ENCODE measurements around the gene FBXO31.

FBXO31 gene

GRCh38 chr16:87326151-87326571 lies 57.4 kb downstream of the FBXO31 start:
- peaks cover 13% of the 10 kb centered on the region for H3K79me2 ChIP-seq
- TF ChIP-seq CTCF (IDR thresholded peaks at IDR 0.05): no peak
- H3K4me1 ChIP-seq: peaks cover 2% of the 10 kb centered on the region
- H2AFZ ChIP-seq: no peak overlapping the region
- H3K36me3 ChIP-seq (ENCODE audit: control insufficient read depth, insufficient read depth, low read length): no peaks in the 10 kb centered on the region
- H3K27me3 ChIP-seq (ENCODE audit: control insufficient read depth, insufficient read depth, low read length): no peaks in the 10 kb centered on the region
- H3K9me3 ChIP-seq (ENCODE audit: control insufficient read depth, low read length): no peaks in the 10 kb centered on the region
- H3K27ac ChIP-seq: no peak overlapping the region
- no peak overlapping the region for H3K4me3 ChIP-seq (ENCODE audit: low read depth, low read length)
- no peak overlapping the region for H3K9ac ChIP-seq
- H3K4me2 ChIP-seq (ENCODE audit: low read length): no peak overlapping the region

GRCh38 chr16:87325423-87325858 lies 58.1 kb downstream of the FBXO31 start:
- H2AFZ ChIP-seq: no peak overlapping the region
- TF ChIP-seq CTCF (IDR thresholded peaks at IDR 0.05): no peak
- H3K4me3 ChIP-seq (ENCODE audit: low read depth, low read length): no peak overlapping the region
- peaks cover 11% of the 10 kb centered on the region for H3K79me2 ChIP-seq
- no peaks in the 10 kb centered on the region for H3K27me3 ChIP-seq (ENCODE audit: control insufficient read depth, insufficient read depth, low read length)
- H3K4me2 ChIP-seq (ENCODE audit: low read length): no peak overlapping the region
- no peak overlapping the region for H3K9ac ChIP-seq
- H3K4me1 ChIP-seq: peaks cover 3% of the 10 kb centered on the region
- no peaks in the 10 kb centered on the region for H3K36me3 ChIP-seq (ENCODE audit: control insufficient read depth, insufficient read depth, low read length)
- no peak overlapping the region for H3K27ac ChIP-seq
- H3K9me3 ChIP-seq (ENCODE audit: control insufficient read depth, low read length): no peaks in the 10 kb centered on the region

- no peaks in the 10 kb centered on the region for H3K36me3 ChIP-seq (ENCODE audit: control insufficient read depth, insufficient read depth, low read length)
Observed at GRCh38 chr16:87324411-87325275, 58.9 kb downstream of the FBXO31 start.

GRCh38 chr16:87323727-87324410 lies 59.7 kb downstream of the FBXO31 start:
- H3K27ac ChIP-seq: no peak overlapping the region
- H2AFZ ChIP-seq: no peak overlapping the region
- H3K4me1 ChIP-seq: peaks cover 3% of the 10 kb centered on the region
- H3K9me3 ChIP-seq (ENCODE audit: control insufficient read depth, low read length): no peaks in the 10 kb centered on the region
- no peak overlapping the region for H3K4me2 ChIP-seq (ENCODE audit: low read length)
- TF ChIP-seq CTCF (IDR thresholded peaks at IDR 0.05): no peak
- peaks cover 11% of the 10 kb centered on the region for H3K79me2 ChIP-seq
- H3K4me3 ChIP-seq (ENCODE audit: low read depth, low read length): no peak overlapping the region
- no peaks in the 10 kb centered on the region for H3K36me3 ChIP-seq (ENCODE audit: control insufficient read depth, insufficient read depth, low read length)
- H3K9ac ChIP-seq: no peak overlapping the region
- H3K27me3 ChIP-seq (ENCODE audit: control insufficient read depth, insufficient read depth, low read length): no peaks in the 10 kb centered on the region

More at GRCh38 chr16:87324411-87325275, 58.9 kb downstream of the FBXO31 start:
- Histone ChIP-seq H3K4me1 (peaks cover 3% of the 10 kb centered on the region), H2AFZ (no peak overlapping the region), H3K79me2 (peaks cover 11% of the 10 kb centered on the region), H3K4me3 (ENCODE audit: low read depth, low read length) (no peak overlapping the region), H3K27me3 (ENCODE audit: control insufficient read depth, insufficient read depth, low read length) (no peaks in the 10 kb centered on the region), H3K27ac (peak overlapping the region; percentile 39), H3K4me2 (ENCODE audit: low read length) (no peak overlapping the region), H3K9me3 (ENCODE audit: control insufficient read depth, low read length) (no peaks in the 10 kb centered on the region), H3K9ac (no peak overlapping the region)
- peak; percentile 81 for TF ChIP-seq CTCF (IDR thresholded peaks at IDR 0.05)
